Esophagus squamous epithelium (tissue), 4 donors: Measurements from ENCODE around the gene TRMT11.

Experiments
- POLR2A ChIP-seq, 4 donors: fragments of 450-650 bp; IDR thresholded peaks; one replicate each; pipeline ENCODE4 v1.6.1; 2017; ENCODE audit warnings: antibody characterized with exemption in 4 of 4, mild to moderate bottlenecking in 4 of 4, moderate library complexity in 3 of 4
- TF ChIP-seq, protein P1 (sequence below), 6 experiments: fragments of 450-650 bp in 4 of 6; fragments of 200-600 bp in 2 of 6; sonication (generic) in 2 of 6; IDR thresholded peaks; one replicate each; pipeline ENCODE4 v1.5.1; 2016 to 2019; ENCODE audit warnings: antibody characterized with exemption in 6 of 6, mild to moderate bottlenecking in 4 of 6, moderate library complexity in 4 of 6

DNA sequence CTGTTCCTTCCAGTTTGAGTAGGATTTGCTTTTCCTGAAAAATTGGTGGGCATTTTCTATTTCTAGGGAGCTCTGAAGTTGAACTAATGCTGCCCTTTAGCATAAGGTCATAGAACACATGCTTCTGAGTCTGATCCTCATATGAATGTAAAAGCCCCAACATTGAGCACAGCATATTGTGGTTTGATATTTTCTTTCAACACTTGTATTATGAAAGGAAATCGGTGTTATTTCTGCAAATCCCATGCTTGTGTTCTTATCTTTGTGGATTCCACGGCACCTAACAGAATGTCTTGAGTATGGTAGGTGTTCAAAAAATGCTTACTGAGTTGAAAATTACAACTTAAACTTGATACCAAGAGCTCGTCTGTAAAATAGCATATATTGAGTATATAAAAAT is 85.8 kb downstream of the TRMT11 start:
- TF ChIP-seq, protein P1, sequence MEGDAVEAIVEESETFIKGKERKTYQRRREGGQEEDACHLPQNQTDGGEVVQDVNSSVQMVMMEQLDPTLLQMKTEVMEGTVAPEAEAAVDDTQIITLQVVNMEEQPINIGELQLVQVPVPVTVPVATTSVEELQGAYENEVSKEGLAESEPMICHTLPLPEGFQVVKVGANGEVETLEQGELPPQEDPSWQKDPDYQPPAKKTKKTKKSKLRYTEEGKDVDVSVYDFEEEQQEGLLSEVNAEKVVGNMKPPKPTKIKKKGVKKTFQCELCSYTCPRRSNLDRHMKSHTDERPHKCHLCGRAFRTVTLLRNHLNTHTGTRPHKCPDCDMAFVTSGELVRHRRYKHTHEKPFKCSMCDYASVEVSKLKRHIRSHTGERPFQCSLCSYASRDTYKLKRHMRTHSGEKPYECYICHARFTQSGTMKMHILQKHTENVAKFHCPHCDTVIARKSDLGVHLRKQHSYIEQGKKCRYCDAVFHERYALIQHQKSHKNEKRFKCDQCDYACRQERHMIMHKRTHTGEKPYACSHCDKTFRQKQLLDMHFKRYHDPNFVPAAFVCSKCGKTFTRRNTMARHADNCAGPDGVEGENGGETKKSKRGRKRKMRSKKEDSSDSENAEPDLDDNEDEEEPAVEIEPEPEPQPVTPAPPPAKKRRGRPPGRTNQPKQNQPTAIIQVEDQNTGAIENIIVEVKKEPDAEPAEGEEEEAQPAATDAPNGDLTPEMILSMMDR (IDR thresholded peaks at IDR 0.05) = no peak
- TF ChIP-seq POLR2A (IDR thresholded peaks at IDR 0.05) = no peak
